LNCaP clone FGC (cell line): Measurements from ENCODE around the gene SMIM1.
A peak's percentile ranks its signal among the peaks of the same experiment; 100 is the strongest.

Experiments
- DNase-seq: peaks from one replicate; pipeline ENCODE4 v3.0.0-alpha.2; 2011; ENCODE audit warnings: low read depth
- H3K4me3 ChIP-seq: 2 replicates; pipeline ENCODE4 v1.5.1; 2011; ENCODE audit warnings: mild to moderate bottlenecking, low read depth, low read length, control low read depth
- CTCF ChIP-seq: IDR thresholded peaks from 2 replicates; pipeline ENCODE4 v1.5.1; 2012; ENCODE audit warnings: mild to moderate bottlenecking; ENCODE audit not compliant: control insufficient read depth, insufficient read depth; ENCODE audit errors: extremely low read depth

SMIM1 gene

GRCh38 chr1:3767328-3767925 is 5.1 kb upstream of the SMIM1 start:
- no peak overlapping the region for H3K4me3 ChIP-seq
- DNase-seq = no peak
- no peak for TF ChIP-seq CTCF

- TF ChIP-seq CTCF = no peak
- H3K4me3 ChIP-seq = no peak overlapping the region
- no peak for DNase-seq
These were observed 3.6 kb upstream of the SMIM1 start for GRCh38 chr1:3768811-3769390.

GRCh38 chr1:3770047-3770765 is 2.3 kb upstream of the SMIM1 start:
- no peak overlapping the region for H3K4me3 ChIP-seq
- no peak for TF ChIP-seq CTCF
- DNase-seq = no peak

- TF ChIP-seq CTCF = no peak
- H3K4me3 ChIP-seq = peak overlapping the region; percentile 59
- DNase-seq = no peak
These were observed 1.2 kb upstream of the SMIM1 start for GRCh38 chr1:3771108-3772026.

- peak; percentile 56 for DNase-seq
- TF ChIP-seq CTCF = no peak
- peak overlapping the region; percentile 63 for H3K4me3 ChIP-seq
These were observed 378 bp upstream of the SMIM1 start for GRCh38 chr1:3772027-3772714.

- peak overlapping the region; percentile 63 for H3K4me3 ChIP-seq
- no peak for DNase-seq
- TF ChIP-seq CTCF = no peak
These were observed 1.2 kb downstream of the SMIM1 start for GRCh38 chr1:3773572-3774275.
